ENCODE results near the gene NRP1.

DNA sequence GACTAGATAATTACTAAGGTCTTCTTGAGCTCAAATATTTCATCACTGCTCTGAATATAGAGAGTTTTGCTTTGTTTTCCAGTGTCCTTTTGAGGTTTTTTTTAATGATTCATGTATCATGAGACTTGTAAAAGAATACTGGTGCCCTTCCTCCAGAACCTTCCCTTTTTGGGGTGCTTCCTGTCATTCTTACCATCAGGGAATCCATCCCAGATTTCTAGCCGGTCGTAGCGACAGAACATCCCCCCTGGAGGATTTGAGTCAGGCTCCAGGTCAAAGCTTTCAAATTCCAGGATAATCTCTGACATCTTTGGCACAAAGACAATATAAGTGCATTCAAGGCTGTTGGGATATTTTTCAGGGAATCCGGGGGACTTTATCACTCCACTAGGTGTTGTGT, 71.0 kb downstream of the NRP1 start:
- TF ChIP-seq, protein P1, sequence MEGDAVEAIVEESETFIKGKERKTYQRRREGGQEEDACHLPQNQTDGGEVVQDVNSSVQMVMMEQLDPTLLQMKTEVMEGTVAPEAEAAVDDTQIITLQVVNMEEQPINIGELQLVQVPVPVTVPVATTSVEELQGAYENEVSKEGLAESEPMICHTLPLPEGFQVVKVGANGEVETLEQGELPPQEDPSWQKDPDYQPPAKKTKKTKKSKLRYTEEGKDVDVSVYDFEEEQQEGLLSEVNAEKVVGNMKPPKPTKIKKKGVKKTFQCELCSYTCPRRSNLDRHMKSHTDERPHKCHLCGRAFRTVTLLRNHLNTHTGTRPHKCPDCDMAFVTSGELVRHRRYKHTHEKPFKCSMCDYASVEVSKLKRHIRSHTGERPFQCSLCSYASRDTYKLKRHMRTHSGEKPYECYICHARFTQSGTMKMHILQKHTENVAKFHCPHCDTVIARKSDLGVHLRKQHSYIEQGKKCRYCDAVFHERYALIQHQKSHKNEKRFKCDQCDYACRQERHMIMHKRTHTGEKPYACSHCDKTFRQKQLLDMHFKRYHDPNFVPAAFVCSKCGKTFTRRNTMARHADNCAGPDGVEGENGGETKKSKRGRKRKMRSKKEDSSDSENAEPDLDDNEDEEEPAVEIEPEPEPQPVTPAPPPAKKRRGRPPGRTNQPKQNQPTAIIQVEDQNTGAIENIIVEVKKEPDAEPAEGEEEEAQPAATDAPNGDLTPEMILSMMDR (IDR thresholded peaks at IDR 0.05), result no peak
- no peak for TF ChIP-seq POLR2A (IDR thresholded peaks at IDR 0.05)

All from lower leg skin (tissue), 3 donors.